GM21576 (cell line): ENCODE measurements around the gene SLC17A2.

Experiments used
- ATAC-seq: cut with Tn5 transposase; IDR thresholded peaks from one replicate; pipeline ENCODE4 v1.9.1; 2021; ENCODE audit warnings: mild to moderate bottlenecking, moderate library complexity; ENCODE audit not compliant: unreplicated experiment

The SLC17A2 gene

GRCh38 chr6:25930532-25931410, at the start of gene SLC17A2:
TSS of gene SLC17A2 (minus strand) at chr6:25930691. CDS start at chr6:25925796, 4,895 bp downstream.
- no peak for ATAC-seq

- no peak for ATAC-seq
These were observed 45.6 kb upstream of the SLC17A2 start for GRCh38 chr6:25975923-25976560.

GRCh38 chr6:25973923-25974555, 43.5 kb upstream of the SLC17A2 start:
- ATAC-seq = no peak

GRCh38 chr6:25972902-25973301, 42.4 kb upstream of the SLC17A2 start:
- no peak for ATAC-seq

- no peak for ATAC-seq
These were observed 41.6 kb upstream of the SLC17A2 start for GRCh38 chr6:25972128-25972527.

GRCh38 chr6:25971187-25971821, 40.8 kb upstream of the SLC17A2 start:
- no peak for ATAC-seq

- ATAC-seq = no peak
These were observed 38.3 kb upstream of the SLC17A2 start for GRCh38 chr6:25968769-25969168.

GRCh38 chr6:25966711-25967110, 36.2 kb upstream of the SLC17A2 start:
- no peak for ATAC-seq

- no peak for ATAC-seq
These were observed 34.6 kb upstream of the SLC17A2 start for GRCh38 chr6:25965058-25965457.

GRCh38 chr6:25963426-25964123, 33.1 kb upstream of the SLC17A2 start:
- ATAC-seq = no peak

- ATAC-seq = peak; percentile 70
These were observed 31.9 kb upstream of the SLC17A2 start, which contains the start of gene TRIM38 for GRCh38 chr6:25962149-25963127. TSS of gene TRIM38 (plus strand) at chr6:25962802. CDS start at chr6:25966523, 3,721 bp downstream.

- ATAC-seq = no peak
These were observed 31.2 kb upstream of the SLC17A2 start for GRCh38 chr6:25961619-25962148.

GRCh38 chr6:25960734-25961133, 30.2 kb upstream of the SLC17A2 start:
- ATAC-seq = no peak

- no peak for ATAC-seq
These were observed 29.5 kb upstream of the SLC17A2 start for GRCh38 chr6:25959890-25960536.

- no peak for ATAC-seq
These were observed 28.2 kb upstream of the SLC17A2 start for GRCh38 chr6:25958700-25959162.

GRCh38 chr6:25956226-25956625, 25.7 kb upstream of the SLC17A2 start:
- ATAC-seq = no peak

- ATAC-seq = no peak
These were observed 24.3 kb upstream of the SLC17A2 start for GRCh38 chr6:25954756-25955155.

- no peak for ATAC-seq
These were observed 23.2 kb upstream of the SLC17A2 start for GRCh38 chr6:25953733-25954132.
